ENCODE measurements around the gene PRRT1. TPM values are rescaled to one million over a fixed set of nuclear protein-coding genes. Genes with fewer than 3 reads are reported as not detected.
A peak's percentile ranks its signal among the peaks of the same experiment; 100 is the strongest.

The PRRT1 gene
- total RNA-seq, 4 donors from 2014 or later, result 2.7 to 4.4 (median 4.0) TPM

- WGBS, result 90% methylated on average over 14 of the region's 14 CpGs
- Histone ChIP-seq H3K4me1 (peaks cover 27 to 34% (median 31%) of the 10 kb centered on the region in 4 donors), H3K27me3 (no peaks in the 10 kb centered on the region), H3K36me3 (peaks cover 0 to 6% (median 3%) of the 10 kb centered on the region in 4 donors), H3K4me3 (no peak overlapping the region), H3K27ac (replicated peaks in 1 of 4) (no peak overlapping the region), H3K9me3 (no peaks in the 10 kb centered on the region)
- DNase-seq (ENCODE audit: extremely low spot score), result no peak
- intact Hi-C loops (cut with DNase I), result no loop called here
- no peak for TF ChIP-seq EP300 (IDR thresholded peaks at IDR 0.05)
- TF ChIP-seq CTCF (IDR thresholded peaks at IDR 0.05), result no peak
- no peak for TF ChIP-seq POLR2A (IDR thresholded peaks at IDR 0.05; ENCODE audit: low read depth)
- TF ChIP-seq POLR2AphosphoS5 (IDR thresholded peaks at IDR 0.05), result no peak
Measured at GRCh38 chr6:32131439-32131948, 20.2 kb downstream of the PRRT1 start.

- Histone ChIP-seq H3K27ac (replicated peaks in 1 of 4) (peak overlapping the region; percentile 85 to 94 (median 91)), H3K4me3 (peak overlapping the region; percentile 80 to 92 (median 86)), H3K4me1 (peaks cover 29 to 47% (median 38%) of the 10 kb centered on the region in 4 donors), H3K36me3 (peaks cover 15 to 26% (median 22%) of the 10 kb centered on the region in 4 donors), H3K9me3 (no peaks in the 10 kb centered on the region), H3K27me3 (no peaks in the 10 kb centered on the region)
- WGBS, result 39% methylated on average over 21 of the region's 22 CpGs
- TF ChIP-seq EP300 (IDR thresholded peaks at IDR 0.05) (no peak), POLR2AphosphoS5 (IDR thresholded peaks at IDR 0.05) (no peak), CTCF (IDR thresholded peaks at IDR 0.05) (no peak), POLR2A (IDR thresholded peaks at IDR 0.05; ENCODE audit: low read depth) (no peak)
- no peak for DNase-seq (ENCODE audit: extremely low spot score)
- intact Hi-C loops (cut with DNase I), result no loop called here
Measured at GRCh38 chr6:32129297-32130088, 22.2 kb downstream of the PRRT1 start.

GRCh38 chr6:32128751-32129296 is 22.9 kb downstream of the PRRT1 start:
- Histone ChIP-seq H3K27me3 (no peaks in the 10 kb centered on the region), H3K4me1 (peaks cover 29 to 48% (median 38%) of the 10 kb centered on the region in 4 donors), H3K9me3 (no peaks in the 10 kb centered on the region), H3K4me3 (peak overlapping the region; percentile 80 to 92 (median 86)), H3K36me3 (peaks cover 20 to 32% (median 29%) of the 10 kb centered on the region in 4 donors), H3K27ac (replicated peaks in 1 of 4) (peak overlapping the region; percentile 85 to 94 (median 91))
- DNase-seq (ENCODE audit: extremely low spot score), result no peak
- 92% methylated on average over 12 of the region's 13 CpGs for WGBS
- TF ChIP-seq POLR2AphosphoS5 (IDR thresholded peaks at IDR 0.05) (no peak), POLR2A (IDR thresholded peaks at IDR 0.05; ENCODE audit: low read depth) (no peak), CTCF (IDR thresholded peaks at IDR 0.05) (no peak), EP300 (IDR thresholded peaks at IDR 0.05) (no peak)
- intact Hi-C loops (cut with DNase I), result no loop called here

- Histone ChIP-seq H3K9me3 (no peaks in the 10 kb centered on the region), H3K27me3 (no peaks in the 10 kb centered on the region), H3K4me3 (peak within 1 kb of the TSS; percentile 80 to 92 (median 86)), H3K36me3 (peaks cover 25 to 41% (median 37%) of the 10 kb centered on the region in 4 donors), H3K27ac (replicated peaks in 1 of 4) (peak within 1 kb of the TSS; percentile 85 to 94 (median 91)), H3K4me1 (peaks cover 29 to 48% (median 38%) of the 10 kb centered on the region in 4 donors)
- TF ChIP-seq CTCF (IDR thresholded peaks at IDR 0.05), result no peak
- TF ChIP-seq EP300 (IDR thresholded peaks at IDR 0.05), result no peak
- TF ChIP-seq POLR2A (IDR thresholded peaks at IDR 0.05; ENCODE audit: low read depth), result peak; percentile 9
- peak; percentile 79 to 89 for TF ChIP-seq POLR2AphosphoS5 (IDR thresholded peaks at IDR 0.05)
- under 1% methylated on average over 28 of the region's 44 CpGs for WGBS
- intact Hi-C loops (cut with DNase I), result no loop called here
- DNase-seq (ENCODE audit: extremely low spot score), result peak; percentile 100
Measured at GRCh38 chr6:32127717-32128592, 23.8 kb downstream of the PRRT1 start, which contains the start of gene ATF6B. TSS of gene ATF6B (minus strand) at chr6:32128246. CDS start at chr6:32128207, 39 bp downstream.

Measured in esophagus muscularis mucosa (tissue), 4 donors.